Stomach (tissue), 9 donors: Measurements from ENCODE around the gene CCHCR1. TPM values are rescaled to one million over a fixed set of nuclear protein-coding genes. Genes with fewer than 3 reads are reported as not detected.
A peak's percentile ranks its signal among the peaks of the same experiment; 100 is the strongest.

Experiments used
- DNase-seq, 2 donors: peaks; one replicate each; pipeline versions ENCODE4 v3.0.0 to v3.0.0-alpha.2; 2013 to 2019
- H3K27ac ChIP-seq, 5 donors: fragments of 200-600 bp in 4 of 5; sonication (generic) in 4 of 5; one replicate each; pipeline ENCODE4 v1.5.1; 2013 to 2019; ENCODE audit warnings: mild to moderate bottlenecking in 1 of 5, moderate library complexity in 1 of 5
- H3K27me3 ChIP-seq, 3 donors: fragments of 200-600 bp; sonication (generic); one replicate each; pipeline ENCODE4 v1.5.1; 2017 to 2019; ENCODE audit warnings: mixed run types in 1 of 3
- H3K36me3 ChIP-seq, 4 donors: fragments of 200-600 bp; sonication (generic); 1 replicate in 3 of 4; 2 replicates in 1 of 4; pipeline ENCODE4 v1.5.1; 2016 to 2019
- H3K4me1 ChIP-seq, 4 donors: fragments of 200-600 bp; sonication (generic); one replicate each; pipeline ENCODE4 v1.5.1; 2016 to 2019
- H3K4me3 ChIP-seq, 4 donors: fragments of 200-600 bp; sonication (generic) in 3 of 4; one replicate each; pipeline ENCODE4 v1.5.1; 2016 to 2019; ENCODE audit warnings: mild to moderate bottlenecking in 1 of 4
- H3K9me3 ChIP-seq, 4 donors: fragments of 200-600 bp; sonication (generic); one replicate each; pipeline ENCODE4 v1.5.1; 2016 to 2019
- EP300 ChIP-seq: sonication (generic); formaldehyde crosslinking; IDR thresholded peaks from one replicate; pipeline ENCODE4 v1.6.1; 2017; ENCODE audit warnings: antibody characterized with exemption
- POLR2A ChIP-seq, 4 donors: fragments of 450-650 bp; IDR thresholded peaks; one replicate each; pipeline ENCODE4 v1.6.1; 2016; ENCODE audit warnings: antibody characterized with exemption in 4 of 4, control low read depth in 2 of 4, mild to moderate bottlenecking in 1 of 4, moderate library complexity in 1 of 4
- POLR2AphosphoS5 ChIP-seq, 3 donors: sonication (generic); formaldehyde crosslinking; IDR thresholded peaks; one replicate each; pipeline ENCODE4 v1.6.1; 2016; ENCODE audit warnings: antibody characterized with exemption in 3 of 3
- WGBS, 5 donors: extraction: QIAGEN DNeasy Blood & Tissue Kit in 3 of 5; methylation state at CpG; one replicate each; pipeline versions ENCODE4 v1.1.5 to v1.1.7; 2013 to 2018; 5-methylcytosine and 5-hydroxymethylcytosine counted together
- intact Hi-C: fragments of 100-400 bp; cut with DNase I; formaldehyde crosslinking; loops from one replicate; pipeline ENCODE4 v1.15.1; 2023; ENCODE audit warnings: low total_unique reads
- polyA plus RNA-seq, 3 donors: library from polyadenylated mRNA; stranded (reverse); fragments of 200-250 nt; gene quantifications; one replicate each; pipeline ENCODE4 v1.2.3, GENCODE V29; 2013
- total RNA-seq, 5 donors: library from RNA; depleted of rRNA; stranded (reverse); fragments of >200 nt; gene quantifications; one replicate each; pipeline versions ENCODE4 v1.1.0 to v1.2.3, GENCODE V29; 2014 to 2016
- TF ChIP-seq, protein P1 (sequence below), 7 experiments: fragments of 450-650 bp in 4 of 7; fragments of 200-600 bp in 3 of 7; sonication (generic) in 3 of 7; IDR thresholded peaks; one replicate each; pipeline ENCODE4 v1.5.1; 2016 to 2019; ENCODE audit warnings: antibody characterized with exemption in 7 of 7, control low read depth in 2 of 7, mild to moderate bottlenecking in 1 of 7
- donor health status: healthy with polysubstance abuse.
- donor health status: Bipolar disorder and iron deficiency.
- donor health status: healthy.

Gene CCHCR1
- total and polyA plus RNA-seq, 8 donors: 9.7 to 201 (median 19.0) TPM

DNA sequence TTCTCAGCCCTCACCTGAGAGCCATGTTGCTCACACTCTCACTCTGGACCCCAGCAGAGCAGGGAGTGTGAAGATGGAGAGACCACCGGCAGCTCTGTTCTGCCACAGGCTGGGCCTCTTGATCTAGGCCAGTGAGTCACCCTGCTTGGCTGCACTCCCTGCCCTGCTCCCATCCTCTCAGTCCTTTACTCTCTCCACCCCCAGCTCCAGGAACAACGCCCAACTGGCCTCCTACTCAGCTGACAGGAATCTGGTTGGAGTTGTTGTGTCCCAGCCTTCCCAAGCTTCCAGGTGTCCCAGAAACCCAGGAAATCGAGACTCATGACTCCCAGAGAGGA lies 43.1 kb downstream of the CCHCR1 start, which contains the start of gene PSORS1C1:
PSORS1C1 (plus strand) TSS at position 260 of the 338 bp plus-strand sequence. CDS start 14,833 bp downstream, outside the sequence.
- Histone ChIP-seq H3K9me3 (no peaks in the 10 kb centered on the region), H3K27me3 (peaks cover 0 to 18% (median 0%) of the 10 kb centered on the region in 3 donors), H3K27ac (peak within 1 kb of the TSS; percentile 44 to 84 (median 77)), H3K4me3 (peak within 1 kb of the TSS in 3 of 4 donors; percentile 7 to 28 (median 19)), H3K36me3 (no peaks in the 10 kb centered on the region), H3K4me1 (peaks cover 17 to 49% (median 26%) of the 10 kb centered on the region in 4 donors)
- DNase-seq: peak; percentile 83 to 85
- 2 to 20% (median 16%) methylated on average over 3 of the region's 3 CpGs for WGBS, 5 donors
- TF ChIP-seq, protein P1, sequence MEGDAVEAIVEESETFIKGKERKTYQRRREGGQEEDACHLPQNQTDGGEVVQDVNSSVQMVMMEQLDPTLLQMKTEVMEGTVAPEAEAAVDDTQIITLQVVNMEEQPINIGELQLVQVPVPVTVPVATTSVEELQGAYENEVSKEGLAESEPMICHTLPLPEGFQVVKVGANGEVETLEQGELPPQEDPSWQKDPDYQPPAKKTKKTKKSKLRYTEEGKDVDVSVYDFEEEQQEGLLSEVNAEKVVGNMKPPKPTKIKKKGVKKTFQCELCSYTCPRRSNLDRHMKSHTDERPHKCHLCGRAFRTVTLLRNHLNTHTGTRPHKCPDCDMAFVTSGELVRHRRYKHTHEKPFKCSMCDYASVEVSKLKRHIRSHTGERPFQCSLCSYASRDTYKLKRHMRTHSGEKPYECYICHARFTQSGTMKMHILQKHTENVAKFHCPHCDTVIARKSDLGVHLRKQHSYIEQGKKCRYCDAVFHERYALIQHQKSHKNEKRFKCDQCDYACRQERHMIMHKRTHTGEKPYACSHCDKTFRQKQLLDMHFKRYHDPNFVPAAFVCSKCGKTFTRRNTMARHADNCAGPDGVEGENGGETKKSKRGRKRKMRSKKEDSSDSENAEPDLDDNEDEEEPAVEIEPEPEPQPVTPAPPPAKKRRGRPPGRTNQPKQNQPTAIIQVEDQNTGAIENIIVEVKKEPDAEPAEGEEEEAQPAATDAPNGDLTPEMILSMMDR (IDR thresholded peaks at IDR 0.05): no peak
- TF ChIP-seq POLR2AphosphoS5 (IDR thresholded peaks at IDR 0.05): peak in 2 of 3 donors; percentile 53 to 78
- no peak for TF ChIP-seq POLR2A (IDR thresholded peaks at IDR 0.05)
- TF ChIP-seq EP300: no peak
- intact Hi-C loops: no loop called here

DNA sequence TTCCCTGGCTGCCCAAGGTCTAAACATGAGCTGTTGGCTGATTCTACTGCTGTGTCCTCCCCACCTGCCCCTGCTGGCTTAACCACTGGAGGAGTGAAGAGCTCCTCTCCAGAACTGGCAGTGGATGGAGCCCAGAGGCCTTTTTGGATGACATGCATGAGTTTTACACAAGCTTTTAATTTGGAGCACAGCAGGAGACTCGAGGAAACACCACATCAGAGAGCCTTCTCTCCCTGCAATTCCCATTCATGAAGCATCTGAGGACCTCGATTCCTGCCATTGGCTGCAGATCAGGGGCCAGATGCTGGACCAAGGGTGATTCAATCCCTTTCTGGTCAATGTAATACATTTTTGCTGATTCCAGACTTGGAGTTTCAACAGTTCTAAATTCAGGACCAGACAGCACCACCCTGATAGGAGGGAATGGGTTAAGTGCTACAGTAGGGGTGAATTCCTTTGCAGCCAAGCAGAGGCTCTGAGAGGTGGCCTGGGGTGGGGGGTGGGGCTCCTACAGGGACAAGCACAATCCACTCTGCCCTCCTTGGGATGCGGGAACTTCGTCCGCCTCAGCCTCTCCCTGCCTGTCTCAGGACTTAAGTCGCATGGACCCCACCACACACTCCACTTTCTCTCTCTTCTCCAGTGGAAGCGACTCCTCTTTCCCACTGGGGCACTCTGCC lies 43.6 kb downstream of the CCHCR1 start:
- Histone ChIP-seq H3K9me3 (no peaks in the 10 kb centered on the region), H3K4me3 (no peak overlapping the region), H3K27ac (peak overlapping the region in 4 of 5 donors; percentile 72 to 84 (median 80)), H3K36me3 (no peaks in the 10 kb centered on the region), H3K4me1 (peaks cover 17 to 49% (median 26%) of the 10 kb centered on the region in 4 donors), H3K27me3 (peaks cover 0 to 19% (median 0%) of the 10 kb centered on the region in 3 donors)
- intact Hi-C loops: no loop called here
- TF ChIP-seq, protein P1 (IDR thresholded peaks at IDR 0.05): no peak
- no peak for TF ChIP-seq POLR2A (IDR thresholded peaks at IDR 0.05)
- no peak for TF ChIP-seq EP300
- no peak for DNase-seq
- 65 to 88% (median 73%) methylated on average over 6 to 7 of the region's 7 CpGs for WGBS, 5 donors

DNA sequence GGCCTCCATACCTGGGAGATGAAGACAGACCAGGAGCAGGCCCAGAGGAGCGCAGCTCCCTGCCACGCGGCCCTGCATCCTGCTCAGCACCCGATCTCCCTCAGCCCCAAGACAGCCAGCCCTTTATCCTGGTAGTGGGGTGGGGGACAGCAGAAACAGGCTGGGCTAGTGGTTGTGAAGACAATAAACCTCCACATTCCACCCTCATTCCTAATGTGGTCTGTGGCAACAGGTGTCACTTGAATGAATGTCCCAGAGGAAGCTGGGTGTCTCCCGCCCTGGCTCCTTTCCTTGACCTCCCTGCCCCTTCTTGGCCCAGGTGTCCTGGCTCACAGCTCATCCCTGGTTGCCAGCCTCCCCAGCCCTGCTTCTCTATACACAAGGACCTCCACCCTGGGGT lies 45.1 kb downstream of the CCHCR1 start, which contains the start of gene C6orf15:
C6orf15 (minus strand) TSS at position 98 of the 400 bp plus-strand sequence; CDS start at position 78, 20 bp downstream.
- H3K27ac ChIP-seq: no peak within 1 kb of the TSS
- DNase-seq: no peak
- WGBS, 5 donors: 84 to 100% (median 94%) methylated on average over 5 of the region's 5 CpGs
- no peaks in the 10 kb centered on the region for H3K9me3 ChIP-seq
- intact Hi-C loops: no loop called here
- no peaks in the 10 kb centered on the region for H3K36me3 ChIP-seq
- no peak within 1 kb of the TSS for H3K4me3 ChIP-seq
- TF ChIP-seq POLR2AphosphoS5 (IDR thresholded peaks at IDR 0.05) (no peak), POLR2A (IDR thresholded peaks at IDR 0.05) (no peak), EP300 (no peak)
- TF ChIP-seq, protein P1 (IDR thresholded peaks at IDR 0.05): no peak
- peaks cover 17 to 40% (median 26%) of the 10 kb centered on the region in 4 donors for H3K4me1 ChIP-seq
- H3K27me3 ChIP-seq: peaks cover 0 to 19% (median 0%) of the 10 kb centered on the region in 3 donors

DNA sequence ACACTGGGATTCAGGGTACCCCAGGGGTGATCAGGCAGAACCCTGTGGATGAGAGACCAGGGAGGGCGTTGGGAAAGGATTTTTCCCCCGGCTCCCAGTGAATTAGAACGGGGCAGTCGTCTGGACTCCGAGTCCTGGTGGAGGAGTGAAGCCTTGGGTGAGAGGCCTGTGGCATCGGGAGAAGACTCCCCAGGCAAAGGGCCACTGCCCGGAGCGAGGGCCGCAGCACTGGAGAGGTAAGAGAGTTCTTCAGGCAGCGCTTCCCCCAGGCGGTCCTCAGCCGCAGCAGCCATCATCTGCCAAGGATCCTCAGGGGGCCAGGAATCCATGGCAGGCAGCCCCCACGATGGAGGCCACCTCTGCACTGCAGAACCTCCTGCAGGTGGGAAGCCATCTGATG lies 45.9 kb downstream of the CCHCR1 start:
- intact Hi-C loops: no loop called here
- H3K4me1 ChIP-seq: peaks cover 17 to 32% (median 26%) of the 10 kb centered on the region in 4 donors
- no peaks in the 10 kb centered on the region for H3K9me3 ChIP-seq
- peaks cover 0 to 19% (median 0%) of the 10 kb centered on the region in 3 donors for H3K27me3 ChIP-seq
- TF ChIP-seq EP300 (no peak), POLR2AphosphoS5 (IDR thresholded peaks at IDR 0.05) (no peak), POLR2A (IDR thresholded peaks at IDR 0.05) (no peak)
- TF ChIP-seq, protein P1 (IDR thresholded peaks at IDR 0.05): no peak
- H3K36me3 ChIP-seq: no peaks in the 10 kb centered on the region
- WGBS, 5 donors: 85 to 95% (median 92%) methylated on average over 11 to 13 of the region's 13 CpGs
- H3K4me3 ChIP-seq: no peak overlapping the region
- H3K27ac ChIP-seq: no peak overlapping the region
- no peak for DNase-seq
